Endothelial cell of umbilical vein (primary cell): ENCODE results near the gene CNGB1. TPM values are rescaled to one million over a fixed set of nuclear protein-coding genes. Genes with fewer than 3 reads are reported as not detected.

Experiments used
- BruUV-seq: library from RNA; stranded (reverse); fragments of 400-500 nt; replicated peaks from 2 replicates; lab custom pipeline; 2021; lab: Mats Ljungman, UMichigan
- CTCF ChIA-PET: fragments of 300-600, 350-600 bp; sonication (Branson Sonifier 250); formaldehyde crosslinking; loops from one replicate; lab custom pipeline; 2021; ENCODE audit warnings: antibody characterized with exemption, inconsistent platforms; lab: Charles Lee
- POLR2A ChIA-PET: fragments of 300-600, 350-600 bp; sonication (Branson Sonifier 250); formaldehyde crosslinking; loops from one replicate; lab custom pipeline; 2021; ENCODE audit warnings: antibody characterized with exemption, inconsistent platforms; lab: Charles Lee
- DNase-seq: peaks from one replicate; pipeline ENCODE4 v3.0.0-alpha.2; 2011; ENCODE audit warnings: low read depth, low spot score
- FAIRE-seq: peaks from 2 replicates; lab custom pipeline; 2011; peaks lifted over from hg19 to GRCh38; lab: Jason Lieb, UNC
- H2AFZ ChIP-seq: 2 replicates; pipeline ENCODE4 v1.6.0; 2012; ENCODE audit warnings: low read depth, low read length, control low read depth, inconsistent platforms
- H3K27ac ChIP-seq: 2 replicates; pipeline ENCODE4 v1.5.1; 2011; ENCODE audit warnings: low read depth, mild to moderate bottlenecking, control low read depth, low read length, moderate library complexity; ENCODE audit not compliant: insufficient read depth
- H3K27me3 ChIP-seq, 2 experiments: 2 replicates each; pipeline versions ENCODE4 v1.6.0 to v1.6.1; 2011; ENCODE audit warnings: low read length in 2 of 2, mixed read lengths in 1 of 2; ENCODE audit not compliant: control insufficient read depth in 2 of 2, insufficient read depth in 2 of 2
- H3K36me3 ChIP-seq, 2 experiments: 2 replicates in 1 of 2; 3 replicates in 1 of 2; pipeline ENCODE4 v1.5.1; 2011; ENCODE audit warnings: low read length in 2 of 2, mild to moderate bottlenecking in 1 of 2, moderate library complexity in 1 of 2; ENCODE audit not compliant: control insufficient read depth in 2 of 2, insufficient read depth in 2 of 2; ENCODE audit errors: extremely low read depth in 1 of 2
- H3K4me1 ChIP-seq: 3 replicates; pipeline ENCODE4 v1.5.1; 2011; ENCODE audit warnings: mild to moderate bottlenecking, low read length; ENCODE audit not compliant: control insufficient read depth, insufficient read depth; ENCODE audit errors: extremely low read depth
- H3K4me2 ChIP-seq: 2 replicates; pipeline ENCODE4 v1.6.1; 2011; ENCODE audit warnings: low read length, control low read depth, mixed read lengths; ENCODE audit not compliant: insufficient read depth
- H3K4me3 ChIP-seq, 3 experiments: fragments of 200-600 bp in 1 of 3; sonication (generic), shearing (Covaris generic) in 1 of 3; replicated peaks in 1 of 3; 2 replicates each; pipeline ENCODE4 v1.5.1; 2011 to 2016; ENCODE audit warnings: control low read depth in 3 of 3, low read length in 3 of 3, mild to moderate bottlenecking in 2 of 3, inconsistent platforms in 1 of 3, low read depth in 1 of 3, moderate library complexity in 1 of 3; ENCODE audit not compliant: insufficient read depth in 1 of 3
- H3K79me2 ChIP-seq: 2 replicates; pipeline ENCODE4 v1.6.0; 2012; ENCODE audit warnings: low read length, inconsistent platforms; ENCODE audit not compliant: control insufficient read depth, insufficient read depth
- H3K9ac ChIP-seq: replicated peaks from 2 replicates; pipeline ENCODE3; 2011; ENCODE audit warnings: low read length, control low read depth; ENCODE audit not compliant: insufficient read depth; ENCODE audit errors: extremely low read depth
- H3K9me1 ChIP-seq: replicated peaks from 3 replicates; pipeline ENCODE4 v1.6.0; 2011; ENCODE audit warnings: mild to moderate bottlenecking, low read length; ENCODE audit not compliant: control insufficient read depth, insufficient read depth; ENCODE audit errors: extremely low read depth
- H3K9me3 ChIP-seq: replicated peaks from 2 replicates; pipeline ENCODE4 v1.5.1; 2012; ENCODE audit warnings: low read length, inconsistent platforms; ENCODE audit not compliant: control insufficient read depth, insufficient read depth
- H4K20me1 ChIP-seq: replicated peaks from 2 replicates; pipeline ENCODE3; 2011; ENCODE audit warnings: mild to moderate bottlenecking, low read length; ENCODE audit not compliant: control insufficient read depth, insufficient read depth; ENCODE audit errors: extremely low read depth
- CTCF ChIP-seq, 2 donors: IDR thresholded peaks; 1 replicate in 1 of 2; 2 replicates in 1 of 2; pipeline ENCODE4 v1.5.1; 2011; ENCODE audit warnings: low read length in 2 of 2, mild to moderate bottlenecking in 2 of 2, moderate library complexity in 2 of 2, control low read depth in 1 of 2, inconsistent platforms in 1 of 2, low read depth in 1 of 2; ENCODE audit not compliant: insufficient read depth in 1 of 2; ENCODE audit errors: extremely low read depth in 1 of 2
- EZH2 ChIP-seq: IDR thresholded peaks from 2 replicates; pipeline ENCODE4 v1.6.1; 2012; ENCODE audit warnings: borderline replicate concordance, low read depth, mild to moderate bottlenecking, moderate library complexity, low read length, inconsistent platforms; ENCODE audit not compliant: severe bottlenecking
- FOS ChIP-seq: IDR thresholded peaks from 2 replicates; pipeline ENCODE4 v1.6.1; 2011; ENCODE audit warnings: mild to moderate bottlenecking, low read length, moderate library complexity, borderline replicate concordance; ENCODE audit not compliant: insufficient read depth
- GATA2 ChIP-seq: IDR thresholded peaks from 2 replicates; pipeline ENCODE4 v1.7.0; 2011; ENCODE audit warnings: low read depth, mild to moderate bottlenecking, moderate library complexity, mixed read lengths, low read length; ENCODE audit not compliant: insufficient read length, insufficient read depth
- JUN ChIP-seq: IDR thresholded peaks from 2 replicates; pipeline ENCODE4 v1.6.1; 2011; ENCODE audit warnings: borderline replicate concordance, low read depth; ENCODE audit not compliant: insufficient read length, insufficient read depth
- MAX ChIP-seq: IDR thresholded peaks from 2 replicates; pipeline ENCODE4 v1.6.1; 2011; ENCODE audit not compliant: insufficient read depth, insufficient read length
- MYC ChIP-seq: IDR thresholded peaks from one replicate; pipeline ENCODE4 v1.6.1; 2011; ENCODE audit warnings: mild to moderate bottlenecking, low read depth, low read length
- POLR2A ChIP-seq: IDR thresholded peaks from 2 replicates; pipeline ENCODE4 v1.6.1; 2012; ENCODE audit warnings: low read depth, mild to moderate bottlenecking, control low read depth, low read length
- dilution Hi-C: fragments of 300-500 bp; cut with MboI; formaldehyde crosslinking; loops from one replicate; pipeline ENCODE4 v1.15.0; 2019; ENCODE audit warnings: low sequenced_read_pairs; ENCODE audit not compliant: extremely low pct_ligation_motif_present
- intact Hi-C: fragments of 100-400 bp; cut with micrococcal nuclease; formaldehyde crosslinking; loops from one replicate; pipeline ENCODE4 v1.10.0; 2022
- polyA plus RNA-seq, 4 experiments: library from polyadenylated mRNA; depleted of rRNA in 3 of 4; stranded (reverse) in 3 of 4; unstranded in 1 of 4; fragments of >200 nt; gene quantifications; 2 replicates each; pipeline versions ENCODE4 v1.2.1 to v1.2.3, GENCODE V29; 2011 to 2012; ENCODE audit warnings: missing spikeins in 1 of 4
- total RNA-seq: library from RNA; stranded (reverse); gene quantifications from 2 replicates; pipeline ENCODE4 v1.2.3, GENCODE V29; 2021

CNGB1 gene
- total and polyA plus RNA-seq, 2 donors (not counting 3 experiments of a cell fraction or from before 2014, with no cell fraction given) = not detected

GRCh38 chr16:57897996-57898395 lies 72.9 kb downstream of the CNGB1 start:
- POLR2A ChIA-PET = no interaction called here
- H3K9ac ChIP-seq = no peak overlapping the region
- no peaks in the 10 kb centered on the region for H3K36me3 ChIP-seq
- dilution Hi-C loops = no loop called here
- no peaks in the 10 kb centered on the region for H3K9me3 ChIP-seq
- peaks cover 17% of the 10 kb centered on the region for H3K4me1 ChIP-seq
- H3K4me2 ChIP-seq = no peak overlapping the region
- H4K20me1 ChIP-seq = no peaks in the 10 kb centered on the region
- TF ChIP-seq MYC = no peak
- TF ChIP-seq GATA2 = no peak
- no peak for TF ChIP-seq JUN
- FAIRE-seq = no peak
- no TSS peak for BruUV-seq
- no peak overlapping the region for H3K27ac ChIP-seq
- intact Hi-C loops = loop anchor here (2.0 to 10.0 kb wide), 2 partner anchors 231 to 737 kb away; partner anchors contain the start of gene CFAP20
- no peak overlapping the region for H2AFZ ChIP-seq
- no peaks in the 10 kb centered on the region for H3K79me2 ChIP-seq
- no peak for DNase-seq
- H3K27me3 ChIP-seq = peaks cover 0 to 3% of the 10 kb centered on the region in 2 experiments
- CTCF ChIA-PET = interaction anchor here (1.2 to 2.3 kb wide), 8 partner anchors 9 to 321 kb away, joined by 4 to 27 read pairs (median 8); partner anchors contain the start of genes USB1 and ZNF319
- no peaks in the 10 kb centered on the region for H3K9me1 ChIP-seq
- H3K4me3 ChIP-seq = no peak overlapping the region

- no peaks in the 10 kb centered on the region for H3K79me2 ChIP-seq
- no peaks in the 10 kb centered on the region for H3K9me1 ChIP-seq
- no peaks in the 10 kb centered on the region for H3K27me3 ChIP-seq
- no peaks in the 10 kb centered on the region for H3K36me3 ChIP-seq
- H3K9me3 ChIP-seq = no peaks in the 10 kb centered on the region
- no peak overlapping the region for H2AFZ ChIP-seq
- no peak for TF ChIP-seq MYC
- no peak for TF ChIP-seq EZH2
- no peak for TF ChIP-seq MAX
- TF ChIP-seq FOS = no peak
- TF ChIP-seq POLR2A = no peak
- TF ChIP-seq CTCF (IDR thresholded peaks at IDR 0.05; ENCODE audit: extremely low read depth in 1 of 2, insufficient read depth in 1 of 2, low read depth in 1 of 2, low read length in 2 of 2) = no peak
- intact Hi-C loops = loop anchor here (10.0 kb wide), 1 partner anchor 738 kb away; no protein-coding TSS in a partner anchor
- H4K20me1 ChIP-seq = no peaks in the 10 kb centered on the region
- peaks cover 20% of the 10 kb centered on the region for H3K4me1 ChIP-seq
- no peak overlapping the region for H3K4me2 ChIP-seq
- CTCF ChIA-PET = interaction anchor here (2.0 kb wide), 1 partner anchor 38 kb away, joined by 8 read pairs; no protein-coding TSS in a partner anchor
- no peak overlapping the region for H3K27ac ChIP-seq
- no peak for DNase-seq
- FAIRE-seq = no peak
- no peak overlapping the region for H3K4me3 ChIP-seq
- no peak overlapping the region for H3K9ac ChIP-seq
- POLR2A ChIA-PET = no interaction called here
- dilution Hi-C loops = no loop called here
- no TSS peak for BruUV-seq
Observed at GRCh38 chr16:57897053-57897784, 73.7 kb downstream of the CNGB1 start.
